ENCODE results near the gene PIP5K1B.
"Not testable (repeated sequence)": the region's sequence is repeated elsewhere in the genome, so short reads cannot be mapped to it uniquely, and the experiment has no call there.

PIP5K1B gene

DNA sequence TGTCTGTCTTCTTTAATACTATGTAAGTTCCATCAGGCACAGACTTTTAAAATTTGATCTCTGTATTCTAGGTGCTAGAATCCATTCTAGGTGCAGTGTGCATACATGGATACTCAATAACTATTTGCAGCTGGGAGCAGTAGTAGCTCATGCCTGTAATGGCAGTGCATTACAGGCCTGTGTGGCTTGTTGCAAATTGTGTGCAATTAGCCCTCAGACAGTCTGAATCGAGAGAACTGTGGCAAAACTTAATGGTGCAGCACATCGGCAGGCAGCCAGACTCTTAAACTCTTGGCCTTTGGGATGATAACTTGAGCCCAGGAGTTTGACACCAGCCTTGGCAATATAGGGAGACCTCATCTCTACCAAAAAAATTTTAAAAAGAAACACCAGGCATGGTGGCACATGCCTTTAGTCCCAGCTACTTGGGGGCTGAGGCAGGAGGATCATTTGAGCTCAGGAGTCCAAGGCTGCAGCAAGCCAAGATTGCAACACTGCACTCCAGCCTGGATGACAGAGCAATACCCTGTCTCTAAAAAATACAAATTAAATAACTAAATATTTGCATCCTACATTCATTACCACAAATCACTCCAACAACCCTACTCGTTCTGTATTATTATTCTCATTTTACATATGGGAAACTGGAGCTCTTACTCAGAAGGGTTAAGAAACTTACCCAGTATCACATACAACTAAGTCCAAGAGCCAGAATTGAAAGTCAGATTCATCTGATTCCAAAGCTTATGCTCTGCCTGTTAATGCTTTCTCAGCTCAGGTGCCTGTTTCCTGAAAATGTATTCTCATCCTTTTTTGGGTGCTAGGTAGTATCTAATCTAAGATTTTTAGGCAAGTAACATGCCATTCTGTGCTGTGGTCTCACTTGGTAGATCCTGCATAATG, 278.7 kb downstream of the PIP5K1B start:
- no peaks in the 10 kb centered on the region for H3K27me3 ChIP-seq (ENCODE audit: low read depth, low read length)
- no peak overlapping the region for H3K4me3 ChIP-seq (ENCODE audit: low read depth in 1 of 2, low read length in 2 of 2)
- no peaks in the 10 kb centered on the region for H3K36me3 ChIP-seq (ENCODE audit: control insufficient read depth in 1 of 2, insufficient read depth in 2 of 2, low read length in 2 of 2)
- peaks cover 0 to 19% of the 10 kb centered on the region in 2 donors for H3K4me1 ChIP-seq (ENCODE audit: control insufficient read depth in 1 of 2, insufficient read depth in 2 of 2, low read length in 2 of 2)
- H3K9me3 ChIP-seq (ENCODE audit: control insufficient read depth in 1 of 2, low read length in 2 of 2): no peaks in the 10 kb centered on the region
- no peak overlapping the region for H3K27ac ChIP-seq (ENCODE audit: low read length)

DNA sequence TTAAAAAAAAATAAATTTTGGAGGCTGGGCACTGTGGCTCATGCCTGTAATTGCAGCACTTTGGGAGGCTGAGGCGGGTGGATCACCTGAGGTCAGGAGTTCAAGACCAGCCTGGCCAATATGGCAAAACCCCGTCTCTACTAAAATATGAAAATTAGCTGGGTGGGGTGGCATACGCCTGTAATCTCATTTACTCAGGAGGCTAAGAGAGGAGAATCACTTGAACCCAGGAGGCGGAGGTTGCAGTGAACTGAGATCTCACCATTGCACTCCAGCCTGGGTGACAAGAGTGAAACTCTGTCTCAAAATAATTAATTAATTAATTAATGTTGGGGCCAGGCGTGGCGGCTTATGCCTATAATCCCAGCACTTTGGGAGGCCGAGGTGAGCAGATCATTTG, 281.9 kb downstream of the PIP5K1B start:
- not testable (repeated sequence) for H3K4me3 ChIP-seq (ENCODE audit: low read depth in 1 of 2, low read length in 2 of 2)

DNA sequence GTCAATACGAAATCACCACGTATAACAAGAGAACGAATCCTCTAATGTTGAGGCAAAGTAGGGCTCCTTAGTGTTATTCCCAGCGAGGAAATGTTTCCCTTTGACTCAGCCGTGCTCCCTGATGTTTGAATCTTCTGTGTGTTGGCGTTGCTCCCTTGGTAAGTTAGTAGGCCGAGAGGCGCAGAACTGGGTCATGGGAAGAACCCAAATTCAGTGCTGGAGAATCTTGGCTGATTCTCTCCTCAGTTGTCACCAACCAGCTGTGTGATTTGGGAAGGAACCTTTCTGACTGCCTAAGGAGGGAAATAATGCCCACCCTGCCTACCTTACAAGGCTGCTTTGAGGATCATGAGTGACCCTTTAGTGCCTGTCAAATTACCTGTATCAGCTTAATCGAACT, 286.4 kb downstream of the PIP5K1B start:
- H3K4me1 ChIP-seq (ENCODE audit: control insufficient read depth in 1 of 2, insufficient read depth in 2 of 2, low read length in 2 of 2): no peaks in the 10 kb centered on the region
- no peaks in the 10 kb centered on the region for H3K9me3 ChIP-seq (ENCODE audit: control insufficient read depth in 1 of 2, low read length in 2 of 2)
- no peaks in the 10 kb centered on the region for H3K27me3 ChIP-seq (ENCODE audit: low read depth, low read length)
- H3K36me3 ChIP-seq (ENCODE audit: control insufficient read depth in 1 of 2, insufficient read depth in 2 of 2, low read length in 2 of 2): no peaks in the 10 kb centered on the region
- H3K4me3 ChIP-seq (ENCODE audit: low read depth in 1 of 2, low read length in 2 of 2): no peak overlapping the region
- no peak overlapping the region for H3K27ac ChIP-seq (ENCODE audit: low read length)

More for the DNA sequence above, 281.9 kb downstream of the PIP5K1B start:
- not testable (repeated sequence) for H3K36me3 ChIP-seq (ENCODE audit: control insufficient read depth in 1 of 2, insufficient read depth in 2 of 2, low read length in 2 of 2); H3K9me3 ChIP-seq (ENCODE audit: control insufficient read depth in 1 of 2, low read length in 2 of 2); H3K27ac ChIP-seq (ENCODE audit: low read length); H3K4me1 ChIP-seq (ENCODE audit: control insufficient read depth in 1 of 2, insufficient read depth in 2 of 2, low read length in 2 of 2); H3K27me3 ChIP-seq (ENCODE audit: low read depth, low read length)

DNA sequence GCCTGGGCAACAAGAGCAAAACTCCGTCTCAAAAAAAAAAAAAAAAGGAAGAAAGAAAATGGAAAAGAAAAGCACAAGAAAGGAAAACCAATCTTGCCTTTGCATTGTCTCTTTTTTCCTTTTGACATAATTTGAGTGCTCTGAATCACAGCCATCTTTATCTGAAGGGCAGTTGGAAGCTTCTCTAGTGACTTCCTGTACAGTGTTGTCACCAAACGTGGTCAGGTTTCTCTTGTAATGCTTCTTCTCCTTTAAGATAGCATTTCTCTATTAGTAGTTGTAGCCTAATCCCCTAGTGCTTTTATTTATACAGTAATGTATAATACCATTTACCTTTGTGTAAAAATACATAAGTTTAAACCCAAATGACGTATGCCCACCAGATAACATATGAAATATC, 290.7 kb downstream of the PIP5K1B start:
- no peak overlapping the region for H3K4me3 ChIP-seq (ENCODE audit: low read depth in 1 of 2, low read length in 2 of 2)
- H3K9me3 ChIP-seq (ENCODE audit: control insufficient read depth in 1 of 2, low read length in 2 of 2): no peaks in the 10 kb centered on the region
- H3K27ac ChIP-seq (ENCODE audit: low read length): no peak overlapping the region

DNA sequence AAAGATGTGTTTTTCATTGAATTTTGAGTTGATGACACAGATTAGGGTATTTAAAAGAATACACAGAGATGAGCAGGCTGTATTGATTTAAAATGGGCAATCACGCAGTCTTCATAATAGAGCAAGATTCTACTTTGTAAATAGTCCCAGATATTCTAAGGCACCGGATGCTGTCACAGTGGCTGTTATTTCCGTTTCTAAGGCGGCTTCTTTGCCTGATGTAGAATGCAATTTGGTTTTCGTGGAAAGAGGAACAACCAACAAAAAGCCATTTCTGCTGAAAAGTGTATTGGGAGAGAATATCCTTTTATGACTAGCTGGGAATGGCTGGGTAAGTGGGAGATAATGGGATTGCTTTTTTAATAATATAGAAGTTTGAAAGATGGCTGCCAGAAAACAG, 291.4 kb downstream of the PIP5K1B start:
- H3K27ac ChIP-seq (ENCODE audit: low read length): no peak overlapping the region
- peaks cover 3 to 4% of the 10 kb centered on the region in 2 donors for H3K4me1 ChIP-seq (ENCODE audit: control insufficient read depth in 1 of 2, insufficient read depth in 2 of 2, low read length in 2 of 2)
- no peak overlapping the region for H3K4me3 ChIP-seq (ENCODE audit: low read depth in 1 of 2, low read length in 2 of 2)
- no peaks in the 10 kb centered on the region for H3K27me3 ChIP-seq (ENCODE audit: low read depth, low read length)
- no peaks in the 10 kb centered on the region for H3K9me3 ChIP-seq (ENCODE audit: control insufficient read depth in 1 of 2, low read length in 2 of 2)
- no peaks in the 10 kb centered on the region for H3K36me3 ChIP-seq (ENCODE audit: control insufficient read depth in 1 of 2, insufficient read depth in 2 of 2, low read length in 2 of 2)

More for the DNA sequence above, 290.7 kb downstream of the PIP5K1B start:
- Histone ChIP-seq H3K27me3 (ENCODE audit: low read depth, low read length) (no peaks in the 10 kb centered on the region), H3K4me1 (ENCODE audit: control insufficient read depth in 1 of 2, insufficient read depth in 2 of 2, low read length in 2 of 2) (peaks cover 3 to 4% of the 10 kb centered on the region in 2 donors), H3K36me3 (ENCODE audit: control insufficient read depth in 1 of 2, insufficient read depth in 2 of 2, low read length in 2 of 2) (no peaks in the 10 kb centered on the region)

DNA sequence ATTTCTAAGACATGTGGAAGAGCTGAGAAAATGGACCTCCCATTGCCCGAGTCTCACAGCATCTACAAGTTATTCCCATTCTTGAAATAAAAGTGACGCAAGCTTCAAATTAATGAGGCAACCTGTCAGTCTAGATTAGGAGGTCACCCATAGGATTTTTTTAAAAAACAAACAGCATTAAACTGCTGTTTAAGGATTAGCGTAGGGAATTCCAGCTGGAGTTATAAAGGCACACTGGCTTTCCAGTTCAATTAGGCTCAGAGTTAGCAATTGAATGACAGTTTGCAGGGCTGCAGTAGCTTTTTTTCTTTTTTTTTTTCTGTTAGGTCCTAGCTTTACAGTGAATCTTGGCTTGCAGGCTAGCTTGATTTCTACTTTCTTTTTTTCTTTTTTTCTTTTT, 292.6 kb downstream of the PIP5K1B start:
- H3K36me3 ChIP-seq (ENCODE audit: control insufficient read depth in 1 of 2, insufficient read depth in 2 of 2, low read length in 2 of 2): no peaks in the 10 kb centered on the region
- no peak overlapping the region for H3K27ac ChIP-seq (ENCODE audit: low read length)
- H3K9me3 ChIP-seq (ENCODE audit: control insufficient read depth in 1 of 2, low read length in 2 of 2): no peaks in the 10 kb centered on the region
- peaks cover 3 to 4% of the 10 kb centered on the region in 2 donors for H3K4me1 ChIP-seq (ENCODE audit: control insufficient read depth in 1 of 2, insufficient read depth in 2 of 2, low read length in 2 of 2)
- H3K4me3 ChIP-seq (ENCODE audit: low read depth in 1 of 2, low read length in 2 of 2): no peak overlapping the region
- H3K27me3 ChIP-seq (ENCODE audit: low read depth, low read length): no peaks in the 10 kb centered on the region

DNA sequence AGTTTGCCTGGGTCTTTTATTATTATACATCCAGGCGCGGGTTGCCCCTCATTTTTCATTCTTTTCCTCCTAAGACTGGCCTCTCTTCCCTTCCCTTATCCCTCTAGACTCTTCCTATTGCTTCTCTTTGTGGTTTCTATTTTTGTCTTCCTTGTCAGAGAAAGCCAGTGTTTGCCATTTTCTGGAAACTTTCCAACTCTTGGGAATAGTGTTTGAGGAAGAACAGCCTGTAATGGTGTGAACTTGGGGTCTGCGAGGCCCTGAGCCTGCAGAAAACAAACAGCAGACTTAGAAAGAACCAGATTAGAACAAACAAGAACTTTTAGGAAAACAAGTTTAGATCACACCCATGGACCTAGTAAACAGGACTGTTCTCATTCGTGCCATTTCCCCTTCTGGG, 293.3 kb downstream of the PIP5K1B start:
- Histone ChIP-seq H3K4me1 (ENCODE audit: control insufficient read depth in 1 of 2, insufficient read depth in 2 of 2, low read length in 2 of 2) (peaks cover 3 to 4% of the 10 kb centered on the region in 2 donors), H3K27ac (ENCODE audit: low read length) (no peak overlapping the region), H3K4me3 (ENCODE audit: low read depth in 1 of 2, low read length in 2 of 2) (no peak overlapping the region), H3K36me3 (ENCODE audit: control insufficient read depth in 1 of 2, insufficient read depth in 2 of 2, low read length in 2 of 2) (no peaks in the 10 kb centered on the region), H3K9me3 (ENCODE audit: control insufficient read depth in 1 of 2, low read length in 2 of 2) (no peaks in the 10 kb centered on the region), H3K27me3 (ENCODE audit: low read depth, low read length) (no peaks in the 10 kb centered on the region)

DNA sequence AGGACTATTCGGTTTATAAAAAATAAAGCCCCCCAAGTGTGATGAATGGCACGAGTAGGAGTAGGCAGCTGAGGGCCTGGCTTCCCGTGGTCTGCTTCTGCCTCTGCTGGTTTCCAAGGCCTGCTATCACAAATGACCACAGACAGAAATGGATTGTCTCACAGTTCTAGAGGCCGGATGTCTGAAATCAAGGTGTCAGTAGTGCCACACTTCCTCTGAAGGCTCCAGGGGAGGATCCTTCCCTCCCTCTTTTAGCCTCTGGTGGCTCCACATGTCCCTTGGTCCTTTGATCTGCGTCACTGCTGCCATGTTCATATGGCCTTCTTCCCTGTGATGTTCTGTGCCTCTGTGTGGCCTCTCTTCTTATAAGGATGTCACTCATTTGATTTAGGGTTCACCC, 293.8 kb downstream of the PIP5K1B start:
- Histone ChIP-seq H3K36me3 (ENCODE audit: control insufficient read depth in 1 of 2, insufficient read depth in 2 of 2, low read length in 2 of 2) (no peaks in the 10 kb centered on the region), H3K27ac (ENCODE audit: low read length) (no peak overlapping the region)

DNA sequence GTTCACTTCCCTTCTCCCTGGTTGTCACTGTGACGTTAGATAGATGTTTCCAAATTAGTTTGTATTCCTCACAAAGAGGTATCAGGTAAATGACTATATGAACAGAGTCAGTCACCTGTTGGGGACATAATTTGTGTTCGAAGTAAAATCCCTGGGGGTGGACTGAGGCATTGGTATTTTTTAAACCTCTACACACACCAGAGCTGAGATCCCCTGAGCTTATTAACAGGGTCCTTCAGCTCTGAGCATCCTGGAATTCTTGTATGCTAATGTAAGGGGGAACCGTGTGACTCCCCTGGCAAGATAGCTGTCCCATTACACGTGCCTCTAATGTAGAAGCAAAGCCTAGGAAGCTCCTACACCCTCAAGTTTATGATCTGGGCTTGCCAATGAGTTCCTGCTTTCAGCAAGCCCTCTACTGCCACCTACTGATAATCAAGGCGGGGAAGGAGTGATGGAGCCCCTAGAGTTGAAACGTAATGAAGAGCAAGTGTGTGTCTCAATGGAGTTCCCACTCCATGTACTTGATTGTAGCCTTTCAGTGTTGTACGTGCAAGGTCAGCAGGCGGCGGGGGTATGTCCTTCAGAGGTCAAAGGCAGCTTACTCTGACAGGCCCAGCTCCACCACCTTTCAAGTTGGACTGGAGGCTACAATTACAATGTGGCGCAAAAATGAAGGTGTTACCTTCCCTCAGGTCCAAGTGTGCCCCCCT, 294.5 kb downstream of the PIP5K1B start:
- H3K4me3 ChIP-seq (ENCODE audit: low read depth in 1 of 2, low read length in 2 of 2): no peak overlapping the region
- no peaks in the 10 kb centered on the region for H3K36me3 ChIP-seq (ENCODE audit: control insufficient read depth in 1 of 2, insufficient read depth in 2 of 2, low read length in 2 of 2)
- no peaks in the 10 kb centered on the region for H3K27me3 ChIP-seq (ENCODE audit: low read depth, low read length)
- H3K27ac ChIP-seq (ENCODE audit: low read length): no peak overlapping the region
- no peaks in the 10 kb centered on the region for H3K9me3 ChIP-seq (ENCODE audit: control insufficient read depth in 1 of 2, low read length in 2 of 2)
- peaks cover 3 to 4% of the 10 kb centered on the region in 2 donors for H3K4me1 ChIP-seq (ENCODE audit: control insufficient read depth in 1 of 2, insufficient read depth in 2 of 2, low read length in 2 of 2)

More for the DNA sequence above, 293.8 kb downstream of the PIP5K1B start:
- Histone ChIP-seq H3K27me3 (ENCODE audit: low read depth, low read length) (no peaks in the 10 kb centered on the region), H3K9me3 (ENCODE audit: control insufficient read depth in 1 of 2, low read length in 2 of 2) (no peaks in the 10 kb centered on the region), H3K4me1 (ENCODE audit: control insufficient read depth in 1 of 2, insufficient read depth in 2 of 2, low read length in 2 of 2) (peaks cover 3 to 4% of the 10 kb centered on the region in 2 donors), H3K4me3 (ENCODE audit: low read depth in 1 of 2, low read length in 2 of 2) (no peak overlapping the region)

DNA sequence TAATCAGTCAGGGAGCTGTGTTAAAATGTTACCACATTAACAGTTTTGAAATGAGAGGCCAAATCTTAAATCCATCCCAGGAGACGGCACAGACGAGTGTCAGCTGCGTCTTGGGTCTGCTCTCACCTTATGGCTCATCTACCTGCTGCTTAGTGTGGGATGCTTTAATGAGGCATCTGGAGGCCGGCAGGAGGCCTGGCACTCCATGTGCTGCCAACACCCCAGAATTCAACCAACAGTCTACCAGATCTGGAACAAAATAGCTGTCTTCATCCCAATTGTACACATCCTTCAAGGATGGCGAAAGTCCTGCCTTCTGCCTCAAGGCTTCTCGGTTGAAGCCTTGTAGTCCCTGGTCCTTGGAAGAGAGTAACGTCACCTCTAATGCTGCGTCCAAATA, 296.9 kb downstream of the PIP5K1B start:
- peaks cover 3 to 4% of the 10 kb centered on the region in 2 donors for H3K4me1 ChIP-seq (ENCODE audit: control insufficient read depth in 1 of 2, insufficient read depth in 2 of 2, low read length in 2 of 2)
- no peak overlapping the region for H3K4me3 ChIP-seq (ENCODE audit: low read depth in 1 of 2, low read length in 2 of 2)
- H3K27me3 ChIP-seq (ENCODE audit: low read depth, low read length): no peaks in the 10 kb centered on the region
- H3K27ac ChIP-seq (ENCODE audit: low read length): no peak overlapping the region
- H3K9me3 ChIP-seq (ENCODE audit: control insufficient read depth in 1 of 2, low read length in 2 of 2): no peaks in the 10 kb centered on the region
- H3K36me3 ChIP-seq (ENCODE audit: control insufficient read depth in 1 of 2, insufficient read depth in 2 of 2, low read length in 2 of 2): no peaks in the 10 kb centered on the region

DNA sequence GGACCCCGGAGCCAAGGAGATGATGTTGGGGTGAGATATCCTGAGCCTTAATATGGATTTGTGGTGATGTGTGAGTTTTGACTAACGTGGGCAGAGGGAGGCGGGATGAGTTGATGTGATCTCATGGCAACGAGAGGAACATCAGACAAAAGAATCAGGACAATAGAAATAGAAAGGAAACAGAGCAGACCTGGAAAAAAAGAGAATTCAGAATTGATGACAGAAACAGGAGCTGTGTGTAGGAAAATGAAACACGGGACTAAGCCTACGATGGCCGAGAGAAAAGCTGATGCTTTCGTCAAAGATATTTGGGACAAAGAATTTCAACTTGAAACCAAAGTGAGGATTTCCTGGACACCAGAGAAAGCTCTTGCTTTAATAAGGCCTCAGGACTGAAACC, 298.0 kb downstream of the PIP5K1B start:
- Histone ChIP-seq H3K27me3 (ENCODE audit: low read depth, low read length) (no peaks in the 10 kb centered on the region), H3K9me3 (ENCODE audit: control insufficient read depth in 1 of 2, low read length in 2 of 2) (no peaks in the 10 kb centered on the region), H3K36me3 (ENCODE audit: control insufficient read depth in 1 of 2, insufficient read depth in 2 of 2, low read length in 2 of 2) (no peaks in the 10 kb centered on the region), H3K27ac (ENCODE audit: low read length) (no peak overlapping the region), H3K4me1 (ENCODE audit: control insufficient read depth in 1 of 2, insufficient read depth in 2 of 2, low read length in 2 of 2) (peaks cover 3 to 4% of the 10 kb centered on the region in 2 donors), H3K4me3 (ENCODE audit: low read depth in 1 of 2, low read length in 2 of 2) (no peak overlapping the region)
